Measurements from ENCODE around the gene FCGR2B. TPM values are rescaled to one million over a fixed set of nuclear protein-coding genes. Genes with fewer than 3 reads are reported as not detected.
A peak's percentile ranks its signal among the peaks of the same experiment; 100 is the strongest.
"Not testable (repeated sequence)": the region's sequence is repeated elsewhere in the genome, so short reads cannot be mapped to it uniquely, and the experiment has no call there.

FCGR2B gene
- total RNA-seq, 1 experiment from 2014 or later = 0.11 TPM

DNA sequence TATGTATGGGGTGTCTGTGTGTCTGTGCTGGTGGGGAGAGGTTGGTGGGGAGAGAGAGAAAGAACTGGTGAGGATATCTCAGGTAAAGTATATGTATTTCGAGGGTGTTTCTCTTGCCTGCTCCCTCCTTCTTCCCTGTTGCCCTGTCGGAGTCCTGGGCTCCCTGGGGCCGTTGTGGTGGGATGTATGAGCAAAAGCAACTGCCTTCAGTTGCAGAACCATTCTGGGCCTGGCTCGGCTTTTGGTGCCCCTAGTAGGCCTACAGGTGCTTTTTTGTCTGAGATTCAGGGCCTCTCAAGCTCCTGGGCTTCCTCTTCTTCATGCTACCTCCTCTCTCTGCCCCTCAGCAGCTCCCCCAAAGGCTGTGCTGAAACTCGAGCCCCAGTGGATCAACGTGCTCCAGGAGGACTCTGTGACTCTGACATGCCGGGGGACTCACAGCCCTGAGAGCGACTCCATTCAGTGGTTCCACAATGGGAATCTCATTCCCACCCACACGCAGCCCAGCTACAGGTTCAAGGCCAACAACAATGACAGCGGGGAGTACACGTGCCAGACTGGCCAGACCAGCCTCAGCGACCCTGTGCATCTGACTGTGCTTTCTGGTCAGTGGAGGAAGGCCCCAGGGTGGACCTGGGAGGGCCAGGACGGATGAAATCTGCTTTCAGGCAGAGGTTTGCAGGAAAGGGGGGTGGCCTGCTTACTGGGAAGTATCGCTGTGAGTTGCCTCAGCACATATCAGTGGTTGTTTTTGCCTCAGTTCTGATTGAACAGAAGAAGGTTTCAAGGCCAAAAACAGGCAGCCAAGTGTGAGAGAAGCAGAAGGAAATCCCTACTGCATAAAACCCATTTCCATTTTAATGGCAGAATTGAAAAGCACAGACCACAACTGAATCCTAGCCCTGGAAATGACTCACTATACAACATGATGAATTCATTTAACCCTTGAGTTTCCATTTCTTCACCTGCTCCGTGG lies 8.4 kb downstream of the FCGR2B start:
- POLR2A ChIA-PET; CTCF ChIA-PET; H3K27me3 Mint-ChIP-seq (ENCODE audit: low read depth); H3K9me3 Mint-ChIP-seq; H3K27ac Mint-ChIP-seq; DNase-seq (ENCODE audit: low spot score); H3K4me3 Mint-ChIP-seq; H3K36me3 Mint-ChIP-seq: not testable (repeated sequence)
- TF ChIP-seq ZNF263 (CRISPR knock-in tag; IDR thresholded peaks at IDR 0.05; ENCODE audit: low read depth) = peak; percentile 80; the same call in 1 of the 2 replicates
- peak; percentile 43 for ATAC-seq
- peaks cover 15% of the 10 kb centered on the region for H3K4me1 Mint-ChIP-seq

DNA sequence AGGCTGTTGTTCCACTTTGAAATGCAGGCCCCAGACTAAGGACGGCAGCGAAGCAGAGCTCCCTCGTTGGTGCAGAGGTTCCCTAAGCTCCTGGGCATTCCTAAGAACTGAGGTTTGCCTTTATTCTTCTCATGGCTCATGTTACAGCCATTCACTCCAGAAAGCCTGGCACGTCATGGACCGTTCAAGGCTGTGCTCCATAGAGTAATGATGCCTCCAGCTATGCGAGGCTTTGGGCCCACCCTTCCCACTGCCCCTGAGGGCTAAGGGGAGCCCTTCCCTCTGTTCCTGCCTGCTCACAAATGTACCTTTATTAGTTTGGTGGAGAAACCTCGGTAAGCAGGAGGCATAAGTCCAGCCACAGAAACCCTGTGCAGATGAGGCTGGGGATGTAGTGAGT lies 10.5 kb downstream of the FCGR2B start:
- CTCF ChIA-PET; H3K27me3 Mint-ChIP-seq (ENCODE audit: low read depth): not testable (repeated sequence)

DNA sequence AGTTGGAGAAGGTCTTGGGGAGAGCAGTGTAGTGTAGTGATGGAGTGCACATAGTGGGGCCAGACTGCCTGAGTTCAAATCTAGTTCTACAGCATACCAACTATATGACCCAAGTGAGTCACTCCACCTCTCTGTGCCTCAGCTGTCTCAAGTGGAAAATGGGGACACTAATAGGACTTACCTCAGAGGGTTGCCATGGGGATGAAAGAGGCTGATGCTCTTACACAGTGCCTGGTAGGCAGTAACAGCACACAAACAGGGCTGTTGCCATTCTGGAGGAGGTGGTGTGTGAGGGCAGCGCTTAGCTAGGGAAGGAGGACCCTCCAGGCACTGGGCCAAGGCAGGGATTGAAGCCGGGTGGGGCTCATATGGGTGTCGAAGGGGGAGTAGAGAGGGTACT lies 11.5 kb downstream of the FCGR2B start:
- peaks cover 25% of the 10 kb centered on the region for H3K4me1 Mint-ChIP-seq
- CTCF ChIA-PET; H3K9me3 Mint-ChIP-seq; DNase-seq (ENCODE audit: low spot score); H3K27me3 Mint-ChIP-seq (ENCODE audit: low read depth); H3K27ac Mint-ChIP-seq; ATAC-seq; POLR2A ChIA-PET; H3K4me3 Mint-ChIP-seq; H3K36me3 Mint-ChIP-seq: not testable (repeated sequence)

More for the DNA sequence above, 10.5 kb downstream of the FCGR2B start:
- POLR2A ChIA-PET; H3K27ac Mint-ChIP-seq; H3K9me3 Mint-ChIP-seq; ATAC-seq; H3K4me3 Mint-ChIP-seq; H3K36me3 Mint-ChIP-seq; DNase-seq (ENCODE audit: low spot score): not testable (repeated sequence)
- H3K4me1 Mint-ChIP-seq = peaks cover 25% of the 10 kb centered on the region

DNA sequence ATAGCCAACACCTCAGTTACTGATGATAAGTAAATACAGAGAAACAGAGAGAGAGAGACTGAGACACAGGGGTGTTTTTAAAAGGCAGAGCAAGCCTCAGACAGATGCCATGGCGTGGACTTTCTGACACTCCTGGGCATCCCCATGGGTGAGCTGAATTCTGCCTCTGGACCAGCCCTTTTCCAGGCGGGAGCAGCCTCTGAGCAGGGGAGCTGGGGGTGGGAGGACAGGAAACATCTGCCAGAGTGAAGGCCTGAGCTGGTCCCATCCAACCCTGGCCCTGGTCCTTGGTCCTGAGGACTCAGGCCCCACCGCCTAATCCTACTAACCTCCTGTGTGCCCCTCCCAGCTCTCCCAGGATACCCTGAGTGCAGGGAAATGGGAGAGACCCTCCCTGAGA lies 12.0 kb downstream of the FCGR2B start:
- CTCF ChIA-PET; H3K36me3 Mint-ChIP-seq; H3K9me3 Mint-ChIP-seq; DNase-seq (ENCODE audit: low spot score); H3K27ac Mint-ChIP-seq; H3K27me3 Mint-ChIP-seq (ENCODE audit: low read depth); ATAC-seq; H3K4me3 Mint-ChIP-seq; POLR2A ChIA-PET: not testable (repeated sequence)
- peaks cover 25% of the 10 kb centered on the region for H3K4me1 Mint-ChIP-seq

DNA sequence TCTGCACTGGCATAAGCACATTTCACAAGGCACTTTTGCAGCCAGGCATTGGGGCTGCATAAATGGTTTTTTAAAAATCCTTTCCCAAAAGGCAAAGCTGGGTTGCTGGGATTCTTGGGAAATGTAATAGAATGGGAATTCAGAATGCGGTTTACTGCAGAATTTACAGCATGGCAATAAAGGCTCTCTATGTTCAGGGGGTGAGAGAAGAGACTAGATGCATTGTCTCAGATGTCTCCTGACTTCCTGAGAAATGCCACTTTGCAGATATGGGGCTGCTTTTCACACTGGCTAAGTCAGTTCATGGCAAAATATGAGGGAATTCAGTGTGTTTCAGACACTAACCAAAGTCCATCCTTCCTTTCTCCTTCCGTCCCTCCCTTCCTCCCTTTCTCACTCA lies 13.5 kb downstream of the FCGR2B start:
- no peak for TF ChIP-seq CBFB (CRISPR knock-in tag; IDR thresholded peaks at IDR 0.05; ENCODE audit: low read depth)
- TF ChIP-seq MXD4 (CRISPR knock-in tag; IDR thresholded peaks at IDR 0.05; ENCODE audit: borderline replicate concordance) = no peak
- no peak for TF ChIP-seq GRHL2 (CRISPR knock-in tag; IDR thresholded peaks at IDR 0.05; ENCODE audit: insufficient replicate concordance, severe bottlenecking)
- TF ChIP-seq CREB1 (CRISPR knock-in tag; IDR thresholded peaks at IDR 0.05) = no peak
- TF ChIP-seq GABPB1 (CRISPR knock-in tag; IDR thresholded peaks at IDR 0.05) = no peak
- H3K27ac Mint-ChIP-seq = no peak overlapping the region

DNA sequence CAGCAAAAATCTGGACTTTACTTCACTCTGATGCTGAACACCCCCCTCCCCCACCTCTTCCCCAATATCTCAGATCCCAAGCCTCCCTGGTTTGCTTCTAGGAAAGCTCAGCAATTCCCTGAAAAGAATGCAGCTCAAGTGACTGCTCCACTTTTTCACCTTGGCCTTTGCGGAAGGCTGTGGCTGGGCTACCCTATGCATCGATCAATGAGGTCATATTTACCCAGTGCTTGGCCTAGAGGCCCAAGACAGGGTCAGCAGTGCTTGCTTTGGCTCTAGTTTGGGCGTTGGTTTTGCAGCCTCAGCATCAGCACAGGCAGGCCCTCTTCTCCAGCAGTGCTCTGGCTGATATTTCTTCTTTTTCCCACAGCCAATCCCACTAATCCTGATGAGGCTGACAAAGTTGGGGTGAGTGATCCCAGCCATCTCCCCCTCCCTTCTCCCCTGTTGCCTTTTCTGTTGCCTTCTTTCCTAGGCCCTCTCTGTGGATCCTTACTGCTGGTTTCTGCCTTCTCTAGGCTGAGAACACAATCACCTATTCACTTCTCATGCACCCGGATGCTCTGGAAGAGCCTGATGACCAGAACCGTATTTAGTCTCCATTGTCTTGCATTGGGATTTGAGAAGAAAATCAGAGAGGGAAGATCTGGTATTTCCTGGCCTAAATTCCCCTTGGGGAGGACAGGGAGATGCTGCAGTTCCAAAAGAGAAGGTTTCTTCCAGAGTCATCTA lies 14.2 kb downstream of the FCGR2B start:
- no peak for DNase-seq (ENCODE audit: low spot score)
- H3K4me1 Mint-ChIP-seq = peaks cover 15% of the 10 kb centered on the region
- TF ChIP-seq, protein P1, sequence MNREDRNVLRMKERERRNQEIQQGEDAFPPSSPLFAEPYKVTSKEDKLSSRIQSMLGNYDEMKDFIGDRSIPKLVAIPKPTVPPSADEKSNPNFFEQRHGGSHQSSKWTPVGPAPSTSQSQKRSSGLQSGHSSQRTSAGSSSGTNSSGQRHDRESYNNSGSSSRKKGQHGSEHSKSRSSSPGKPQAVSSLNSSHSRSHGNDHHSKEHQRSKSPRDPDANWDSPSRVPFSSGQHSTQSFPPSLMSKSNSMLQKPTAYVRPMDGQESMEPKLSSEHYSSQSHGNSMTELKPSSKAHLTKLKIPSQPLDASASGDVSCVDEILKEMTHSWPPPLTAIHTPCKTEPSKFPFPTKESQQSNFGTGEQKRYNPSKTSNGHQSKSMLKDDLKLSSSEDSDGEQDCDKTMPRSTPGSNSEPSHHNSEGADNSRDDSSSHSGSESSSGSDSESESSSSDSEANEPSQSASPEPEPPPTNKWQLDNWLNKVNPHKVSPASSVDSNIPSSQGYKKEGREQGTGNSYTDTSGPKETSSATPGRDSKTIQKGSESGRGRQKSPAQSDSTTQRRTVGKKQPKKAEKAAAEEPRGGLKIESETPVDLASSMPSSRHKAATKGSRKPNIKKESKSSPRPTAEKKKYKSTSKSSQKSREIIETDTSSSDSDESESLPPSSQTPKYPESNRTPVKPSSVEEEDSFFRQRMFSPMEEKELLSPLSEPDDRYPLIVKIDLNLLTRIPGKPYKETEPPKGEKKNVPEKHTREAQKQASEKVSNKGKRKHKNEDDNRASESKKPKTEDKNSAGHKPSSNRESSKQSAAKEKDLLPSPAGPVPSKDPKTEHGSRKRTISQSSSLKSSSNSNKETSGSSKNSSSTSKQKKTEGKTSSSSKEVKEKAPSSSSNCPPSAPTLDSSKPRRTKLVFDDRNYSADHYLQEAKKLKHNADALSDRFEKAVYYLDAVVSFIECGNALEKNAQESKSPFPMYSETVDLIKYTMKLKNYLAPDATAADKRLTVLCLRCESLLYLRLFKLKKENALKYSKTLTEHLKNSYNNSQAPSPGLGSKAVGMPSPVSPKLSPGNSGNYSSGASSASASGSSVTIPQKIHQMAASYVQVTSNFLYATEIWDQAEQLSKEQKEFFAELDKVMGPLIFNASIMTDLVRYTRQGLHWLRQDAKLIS (CRISPR knock-in tag; IDR thresholded peaks at IDR 0.05; ENCODE audit: borderline replicate concordance) = no peak
- TF ChIP-seq NFYB (CRISPR knock-in tag; conservative IDR thresholded peaks at IDR 0.05; ENCODE audit: low read depth) (no peak), ZNF671 (CRISPR knock-in tag; IDR thresholded peaks at IDR 0.05) (no peak), NR3C1 (CRISPR knock-in tag; conservative IDR thresholded peaks at IDR 0.05; ENCODE audit: low read depth) (no peak), PRRX2 (CRISPR knock-in tag; IDR thresholded peaks at IDR 0.05) (no peak), SMAD4 (CRISPR knock-in tag; IDR thresholded peaks at IDR 0.05) (no peak)
- TF ChIP-seq, protein P2, sequence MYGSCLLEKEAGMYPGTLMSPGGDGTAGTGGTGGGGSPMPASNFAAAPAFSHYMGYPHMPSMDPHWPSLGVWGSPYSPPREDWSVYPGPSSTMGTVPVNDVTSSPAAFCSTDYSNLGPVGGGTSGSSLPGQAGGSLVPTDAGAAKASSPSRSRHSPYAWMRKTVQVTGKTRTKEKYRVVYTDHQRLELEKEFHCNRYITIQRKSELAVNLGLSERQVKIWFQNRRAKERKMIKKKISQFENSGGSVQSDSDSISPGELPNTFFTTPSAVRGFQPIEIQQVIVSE (CRISPR knock-in tag; IDR thresholded peaks at IDR 0.05; ENCODE audit: borderline replicate concordance) = no peak
- TF ChIP-seq, protein P3, sequence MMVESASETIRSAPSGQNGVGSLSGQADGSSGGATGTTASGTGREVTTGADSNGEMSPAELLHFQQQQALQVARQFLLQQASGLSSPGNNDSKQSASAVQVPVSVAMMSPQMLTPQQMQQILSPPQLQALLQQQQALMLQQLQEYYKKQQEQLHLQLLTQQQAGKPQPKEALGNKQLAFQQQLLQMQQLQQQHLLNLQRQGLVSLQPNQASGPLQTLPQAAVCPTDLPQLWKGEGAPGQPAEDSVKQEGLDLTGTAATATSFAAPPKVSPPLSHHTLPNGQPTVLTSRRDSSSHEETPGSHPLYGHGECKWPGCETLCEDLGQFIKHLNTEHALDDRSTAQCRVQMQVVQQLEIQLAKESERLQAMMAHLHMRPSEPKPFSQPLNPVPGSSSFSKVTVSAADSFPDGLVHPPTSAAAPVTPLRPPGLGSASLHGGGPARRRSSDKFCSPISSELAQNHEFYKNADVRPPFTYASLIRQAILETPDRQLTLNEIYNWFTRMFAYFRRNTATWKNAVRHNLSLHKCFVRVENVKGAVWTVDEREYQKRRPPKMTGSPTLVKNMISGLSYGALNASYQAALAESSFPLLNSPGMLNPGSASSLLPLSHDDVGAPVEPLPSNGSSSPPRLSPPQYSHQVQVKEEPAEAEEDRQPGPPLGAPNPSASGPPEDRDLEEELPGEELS (CRISPR knock-in tag; IDR thresholded peaks at IDR 0.05) = no peak

More for the DNA sequence above, 13.5 kb downstream of the FCGR2B start:
- Mint-ChIP-seq H3K9me3 (no peaks in the 10 kb centered on the region), H3K36me3 (no peaks in the 10 kb centered on the region), H3K4me3 (no peak overlapping the region), H3K4me1 (peaks cover 19% of the 10 kb centered on the region), H3K27me3 (ENCODE audit: low read depth) (no peaks in the 10 kb centered on the region)
- POLR2A ChIA-PET = no interaction called here
- ATAC-seq = no peak
- CTCF ChIA-PET = interaction anchor here (1.0 kb wide), 1 partner anchor 62 kb away, joined by 3 read pairs; no protein-coding TSS in a partner anchor
- DNase-seq (ENCODE audit: low spot score) = no peak

More for the DNA sequence above, 14.2 kb downstream of the FCGR2B start:
- Mint-ChIP-seq H3K36me3 (no peaks in the 10 kb centered on the region), H3K4me3 (no peak overlapping the region), H3K27ac (no peak overlapping the region; the same call in 1 of the 2 replicates), H3K9me3 (no peaks in the 10 kb centered on the region), H3K27me3 (ENCODE audit: low read depth) (no peaks in the 10 kb centered on the region)
- ChIA-PET POLR2A (no interaction called here), CTCF (interaction anchor here (0.7 to 1.0 kb wide), 2 partner anchors 60 to 61 kb away, joined by 3 read pairs; no protein-coding TSS in a partner anchor)
- peak; percentile 38; the same call in 1 of the 2 replicates for ATAC-seq

All from WTC11 (cell line).